Lower lobe of right lung (tissue), 2 donors: ENCODE measurements around the gene TRPC4. TPM values are rescaled to one million over a fixed set of nuclear protein-coding genes. Genes with fewer than 3 reads are reported as not detected.

Experiments used
- ATAC-seq, 2 donors: fragments of 200-7000 bp; cut with Tn5 transposase; one replicate each; pipeline ENCODE4 v1.9.1; 2020 to 2022; ENCODE audit warnings: mild to moderate bottlenecking in 2 of 2, moderate library complexity in 2 of 2
- DNase-seq: peaks from one replicate; pipeline ENCODE4 v3.0.0-alpha.2; 2020
- H3K27ac ChIP-seq: fragments of 200-600 bp; one replicate; pipeline ENCODE4 v1.8.0; 2022
- H3K27me3 ChIP-seq: fragments of 200-600 bp; one replicate; pipeline ENCODE4 v1.8.0; 2022; ENCODE audit warnings: low read depth
- H3K36me3 ChIP-seq: fragments of 200-600 bp; one replicate; pipeline ENCODE4 v1.8.0; 2022; ENCODE audit warnings: mild to moderate bottlenecking
- H3K4me1 ChIP-seq: fragments of 200-600 bp; one replicate; pipeline ENCODE4 v1.8.0; 2022
- H3K4me3 ChIP-seq: fragments of 200-600 bp; one replicate; pipeline ENCODE4 v1.8.0; 2022; ENCODE audit warnings: mild to moderate bottlenecking
- H3K9me3 ChIP-seq: fragments of 200-600 bp; one replicate; pipeline ENCODE4 v1.8.0; 2022
- intact Hi-C: fragments of 100-400 bp; cut with DNase I; formaldehyde crosslinking; loops from one replicate; pipeline ENCODE4 v1.11.0; 2022
- total RNA-seq: library from RNA; stranded (reverse); fragmentation: NEBNext Ultra II Directional; extraction: Animal tissue kit (Norgen Biotek cat#: 25700); gene quantifications from one replicate; pipeline ENCODE4 v1.2.1, GENCODE V29; 2021
- TF ChIP-seq, protein P1 (sequence below): fragments of 200-600 bp; IDR thresholded peaks from one replicate; pipeline ENCODE4 v1.8.0; 2022; ENCODE audit warnings: antibody characterized with exemption, mild to moderate bottlenecking
- donor health status: DM: no; HTN: yes; CAD: no; lungs with severe emphysema.

Gene TRPC4
- total RNA-seq, 1 donor from 2014 or later, result 0.71 TPM

DNA sequence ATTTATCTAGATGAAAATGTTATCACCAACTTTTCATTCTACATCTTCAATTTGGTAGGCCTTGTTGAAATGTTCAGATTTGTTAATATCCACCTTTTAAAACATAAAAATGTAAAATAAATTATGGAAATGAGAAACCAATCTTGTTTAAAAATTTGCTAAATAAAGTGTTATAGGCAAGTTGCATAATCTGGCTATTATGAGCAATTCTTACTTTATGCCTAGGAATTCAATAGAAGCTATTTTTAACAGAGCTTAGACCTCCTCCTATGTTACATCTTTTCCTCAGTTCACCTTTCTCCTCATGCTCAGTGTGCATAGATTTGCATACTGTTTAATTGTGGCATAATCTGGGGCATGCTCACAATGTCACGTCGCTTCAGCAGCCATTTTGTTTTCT lies 183.1 kb downstream of the TRPC4 start:
- Histone ChIP-seq H3K27ac (no peak overlapping the region), H3K36me3 (no peaks in the 10 kb centered on the region), H3K4me1 (no peaks in the 10 kb centered on the region), H3K27me3 (no peaks in the 10 kb centered on the region), H3K4me3 (no peak overlapping the region), H3K9me3 (no peaks in the 10 kb centered on the region)
- DNase-seq, result no peak
- TF ChIP-seq, protein P1, sequence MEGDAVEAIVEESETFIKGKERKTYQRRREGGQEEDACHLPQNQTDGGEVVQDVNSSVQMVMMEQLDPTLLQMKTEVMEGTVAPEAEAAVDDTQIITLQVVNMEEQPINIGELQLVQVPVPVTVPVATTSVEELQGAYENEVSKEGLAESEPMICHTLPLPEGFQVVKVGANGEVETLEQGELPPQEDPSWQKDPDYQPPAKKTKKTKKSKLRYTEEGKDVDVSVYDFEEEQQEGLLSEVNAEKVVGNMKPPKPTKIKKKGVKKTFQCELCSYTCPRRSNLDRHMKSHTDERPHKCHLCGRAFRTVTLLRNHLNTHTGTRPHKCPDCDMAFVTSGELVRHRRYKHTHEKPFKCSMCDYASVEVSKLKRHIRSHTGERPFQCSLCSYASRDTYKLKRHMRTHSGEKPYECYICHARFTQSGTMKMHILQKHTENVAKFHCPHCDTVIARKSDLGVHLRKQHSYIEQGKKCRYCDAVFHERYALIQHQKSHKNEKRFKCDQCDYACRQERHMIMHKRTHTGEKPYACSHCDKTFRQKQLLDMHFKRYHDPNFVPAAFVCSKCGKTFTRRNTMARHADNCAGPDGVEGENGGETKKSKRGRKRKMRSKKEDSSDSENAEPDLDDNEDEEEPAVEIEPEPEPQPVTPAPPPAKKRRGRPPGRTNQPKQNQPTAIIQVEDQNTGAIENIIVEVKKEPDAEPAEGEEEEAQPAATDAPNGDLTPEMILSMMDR, result no peak
- no peak for ATAC-seq
- intact Hi-C loops, result no loop called here

DNA sequence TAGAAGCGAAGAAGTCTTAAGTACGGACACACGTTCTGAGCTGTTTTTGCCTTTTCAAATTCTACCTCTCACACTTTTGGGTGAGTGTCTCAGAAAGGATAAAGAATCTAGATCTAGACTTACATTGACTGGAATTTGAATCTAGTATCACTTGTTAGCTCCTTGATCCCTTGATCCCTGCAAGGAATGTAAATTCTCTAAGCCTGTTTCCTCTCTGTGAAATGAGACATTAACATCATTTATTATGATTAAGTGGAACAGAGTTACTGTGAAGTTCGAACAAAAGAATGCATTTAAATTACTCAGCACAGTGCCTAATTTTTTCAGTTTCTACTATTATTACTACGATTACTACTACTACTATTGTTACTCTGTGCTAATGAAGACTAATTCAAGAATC lies 184.4 kb downstream of the TRPC4 start:
- TF ChIP-seq, protein P1, result no peak
- ATAC-seq (no peak), DNase-seq (no peak)
- no peaks in the 10 kb centered on the region for H3K9me3 ChIP-seq
- intact Hi-C loops, result no loop called here
- no peak overlapping the region for H3K4me3 ChIP-seq
- no peaks in the 10 kb centered on the region for H3K36me3 ChIP-seq
- no peak overlapping the region for H3K27ac ChIP-seq
- no peaks in the 10 kb centered on the region for H3K27me3 ChIP-seq
- no peaks in the 10 kb centered on the region for H3K4me1 ChIP-seq

DNA sequence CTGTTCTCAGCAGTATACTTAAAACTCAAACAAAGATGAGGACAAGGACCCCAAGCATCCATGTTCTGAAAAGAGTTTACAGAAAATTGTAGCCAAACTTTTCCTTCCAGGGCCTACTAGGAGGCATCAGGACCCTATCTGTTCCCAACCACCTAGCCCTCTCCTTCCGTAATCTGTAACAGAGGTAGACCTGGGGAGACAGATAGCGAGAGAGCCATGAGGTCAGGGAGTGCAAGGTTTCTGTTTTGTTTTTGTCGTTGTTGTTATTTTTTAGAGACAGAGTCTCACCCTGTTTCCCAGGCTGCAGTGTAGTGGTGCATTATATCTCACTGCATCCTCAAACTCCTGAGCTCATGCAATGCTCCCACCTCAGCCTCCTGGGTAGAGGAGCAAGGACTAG lies 187.1 kb downstream of the TRPC4 start:
- ATAC-seq (no peak), DNase-seq (no peak)
- peak overlapping the region; percentile 1 for H3K27ac ChIP-seq
- no peak overlapping the region for H3K4me3 ChIP-seq
- H3K4me1 ChIP-seq, result no peaks in the 10 kb centered on the region
- intact Hi-C loops, result no loop called here
- H3K36me3 ChIP-seq, result no peaks in the 10 kb centered on the region
- no peaks in the 10 kb centered on the region for H3K27me3 ChIP-seq
- no peaks in the 10 kb centered on the region for H3K9me3 ChIP-seq
- TF ChIP-seq, protein P1, result no peak

DNA sequence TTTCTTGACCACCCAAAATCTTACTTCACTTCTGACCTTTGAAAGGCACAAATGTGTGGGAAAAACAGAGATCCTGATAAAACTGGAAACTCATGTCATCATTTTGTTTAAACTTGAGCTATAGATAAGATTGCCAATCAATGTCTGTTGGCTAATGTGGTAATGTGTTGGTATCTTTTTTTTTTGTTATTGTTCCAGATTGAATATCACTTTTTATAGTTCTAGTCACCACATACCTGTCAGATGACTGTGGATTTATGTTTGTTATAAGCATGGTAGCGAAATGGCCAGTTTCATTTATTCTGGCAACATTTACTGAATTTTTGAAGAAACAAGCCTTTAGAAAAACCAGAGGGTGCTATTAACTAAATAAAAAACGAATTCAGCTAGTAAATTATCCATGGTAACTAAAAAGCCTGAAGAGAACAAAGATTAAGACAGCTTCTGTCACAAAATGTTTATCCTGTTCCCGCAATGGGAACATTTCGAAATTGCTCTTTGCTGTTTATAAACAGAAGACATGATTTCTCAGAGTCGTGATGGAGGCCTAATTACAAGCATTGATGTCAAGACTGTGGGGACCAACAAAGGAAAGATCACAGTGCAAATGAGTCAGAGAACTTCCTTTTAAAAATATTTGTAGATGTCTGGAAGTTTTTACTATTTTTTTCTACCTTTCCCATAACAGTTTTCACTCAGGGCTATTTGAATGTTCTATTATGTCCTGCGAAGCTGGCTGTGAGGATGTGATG lies 188.1 kb downstream of the TRPC4 start:
- TF ChIP-seq, protein P1, result no peak
- intact Hi-C loops, result no loop called here
- no peak overlapping the region for H3K4me3 ChIP-seq
- no peaks in the 10 kb centered on the region for H3K4me1 ChIP-seq
- H3K36me3 ChIP-seq, result no peaks in the 10 kb centered on the region
- no peaks in the 10 kb centered on the region for H3K27me3 ChIP-seq
- DNase-seq, result no peak
- peak overlapping the region; percentile 1 for H3K27ac ChIP-seq
- peak; percentile 47 to 57 for ATAC-seq
- no peaks in the 10 kb centered on the region for H3K9me3 ChIP-seq

DNA sequence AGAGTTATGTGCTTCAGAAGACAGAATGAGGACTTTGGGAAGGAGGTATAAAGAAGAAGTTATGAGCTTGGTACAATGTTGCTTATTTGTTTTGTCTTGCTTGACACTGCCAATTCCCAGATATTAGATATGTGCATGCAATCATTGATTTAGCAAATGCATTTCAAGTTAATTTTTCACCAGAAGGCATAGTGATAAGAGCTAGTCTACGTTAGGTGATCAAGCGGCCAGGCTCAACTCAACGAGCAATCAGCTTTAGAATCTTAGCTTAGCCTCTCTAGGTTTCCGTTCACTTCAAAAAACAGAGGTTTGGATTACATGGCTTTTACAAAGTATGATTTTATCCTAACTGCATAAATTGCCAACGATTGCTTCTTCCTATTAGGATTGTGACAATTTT lies 189.4 kb downstream of the TRPC4 start:
- Histone ChIP-seq H3K9me3 (no peaks in the 10 kb centered on the region), H3K4me3 (no peak overlapping the region), H3K27me3 (no peaks in the 10 kb centered on the region), H3K27ac (no peak overlapping the region), H3K36me3 (no peaks in the 10 kb centered on the region), H3K4me1 (no peaks in the 10 kb centered on the region)
- no peak for DNase-seq
- TF ChIP-seq, protein P1, result no peak
- ATAC-seq, result no peak
- intact Hi-C loops, result no loop called here
